NK-92 (cell line): ENCODE data around the gene DDRGK1.
"Not testable (repeated sequence)": the region's sequence is repeated elsewhere in the genome, so short reads cannot be mapped to it uniquely, and the experiment has no call there.

Experiments
- DNase-seq: peaks from one replicate; lab custom pipeline; 2025; ENCODE audit not compliant: unreplicated experiment; lab: John Stamatoyannopoulos, UW

Gene DDRGK1

DNA sequence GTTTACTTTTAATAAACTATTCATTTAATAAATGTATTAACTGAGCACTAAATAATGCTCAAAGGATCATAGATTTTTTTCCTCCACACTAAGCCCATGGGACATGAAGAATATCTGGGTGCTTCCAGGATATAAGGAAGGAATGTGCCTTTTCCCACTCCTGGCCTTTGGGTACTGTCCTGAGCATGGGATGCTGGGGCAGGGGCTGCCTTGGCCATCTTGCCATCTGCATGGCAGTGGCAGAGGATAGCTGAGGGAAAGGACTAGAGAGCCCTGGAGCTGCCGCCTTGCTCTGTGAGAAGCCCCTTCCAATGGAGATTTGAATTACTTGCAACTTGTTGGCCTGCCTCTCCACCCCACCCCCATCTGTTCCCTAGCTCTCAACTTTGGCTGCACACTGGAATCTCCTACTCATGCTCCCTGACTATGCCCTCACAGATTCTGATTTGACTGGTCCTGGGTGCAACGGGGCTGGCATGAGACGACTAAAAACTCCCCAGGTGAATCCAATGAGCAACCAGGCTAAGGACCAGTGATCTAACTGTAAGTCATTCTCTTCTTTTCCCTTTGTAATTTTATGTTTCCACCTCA, 15.6 kb downstream of the DDRGK1 start:
- DNase-seq: no peak

DNA sequence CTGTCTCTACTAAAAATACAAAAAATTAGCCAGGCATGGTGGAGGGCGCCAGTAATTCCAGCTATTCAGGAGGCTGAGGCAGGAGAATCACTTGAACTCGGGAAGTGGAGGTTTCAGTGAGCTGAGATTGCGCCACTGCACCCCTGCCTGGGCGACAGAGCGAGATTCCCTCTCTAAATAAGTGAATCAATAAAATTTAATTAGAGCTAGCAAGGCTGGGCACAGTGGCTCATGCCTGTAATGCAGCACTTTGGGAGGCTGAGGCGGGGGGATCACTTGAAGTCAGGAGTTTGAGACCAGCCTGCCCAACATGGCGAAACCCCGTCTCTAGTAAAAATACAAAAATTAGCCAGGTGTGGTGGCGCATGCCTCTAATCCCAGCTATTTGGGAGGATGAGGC, 16.6 kb downstream of the DDRGK1 start:
- not testable (repeated sequence) for DNase-seq

DNA sequence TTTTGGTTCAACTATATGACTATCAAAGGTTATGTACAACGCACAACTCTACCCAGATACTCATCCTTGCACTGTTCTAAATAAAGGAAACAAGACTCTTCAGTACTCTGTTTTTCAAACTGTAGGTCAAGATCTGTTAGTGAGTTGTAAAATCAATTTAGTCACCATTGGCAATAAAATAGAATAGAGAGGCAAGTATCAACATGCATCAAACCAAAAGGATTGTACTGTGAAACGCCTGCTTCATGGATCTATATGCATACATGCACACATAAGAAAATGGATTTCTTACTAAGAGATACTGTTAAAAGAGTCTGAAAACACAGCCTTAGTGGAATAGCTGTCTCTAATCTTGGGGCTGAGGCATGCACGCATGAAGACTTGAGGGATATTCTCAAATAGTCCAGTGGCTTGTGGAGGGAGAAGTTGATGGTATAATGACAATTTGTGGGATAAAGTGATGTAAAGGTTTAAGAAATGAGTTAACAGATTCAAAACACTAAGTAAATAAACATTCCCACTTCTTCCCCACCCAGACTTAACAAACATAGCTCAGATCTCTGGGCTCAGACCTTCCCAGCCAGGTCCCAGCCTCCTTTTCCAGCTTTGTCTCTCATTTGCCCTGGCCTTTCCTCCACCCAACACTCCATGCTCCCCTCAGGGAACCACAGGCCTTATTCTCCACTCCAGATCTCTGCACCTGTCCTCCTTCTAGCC, 20.4 kb downstream of the DDRGK1 start:
- no peak for DNase-seq

DNA sequence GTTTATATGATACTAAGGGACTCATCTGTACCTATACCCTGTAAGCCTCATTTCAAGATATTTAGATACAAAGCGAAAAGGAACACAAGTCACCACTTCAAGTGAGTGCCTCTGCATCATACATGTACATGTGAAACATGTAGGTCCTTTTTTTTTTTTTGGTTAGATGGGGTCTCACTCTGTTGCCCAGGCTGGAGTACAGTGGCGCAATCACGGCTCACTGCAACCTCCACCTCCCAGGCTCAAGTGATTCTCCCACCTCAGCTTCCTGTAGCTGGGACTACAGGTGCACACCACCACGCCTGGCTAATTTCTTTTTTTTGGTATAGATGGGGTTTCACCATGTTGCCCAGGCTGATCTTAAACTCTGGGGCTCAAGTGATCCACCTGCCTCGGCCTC, 22.1 kb downstream of the DDRGK1 start:
- DNase-seq: not testable (repeated sequence)

DNA sequence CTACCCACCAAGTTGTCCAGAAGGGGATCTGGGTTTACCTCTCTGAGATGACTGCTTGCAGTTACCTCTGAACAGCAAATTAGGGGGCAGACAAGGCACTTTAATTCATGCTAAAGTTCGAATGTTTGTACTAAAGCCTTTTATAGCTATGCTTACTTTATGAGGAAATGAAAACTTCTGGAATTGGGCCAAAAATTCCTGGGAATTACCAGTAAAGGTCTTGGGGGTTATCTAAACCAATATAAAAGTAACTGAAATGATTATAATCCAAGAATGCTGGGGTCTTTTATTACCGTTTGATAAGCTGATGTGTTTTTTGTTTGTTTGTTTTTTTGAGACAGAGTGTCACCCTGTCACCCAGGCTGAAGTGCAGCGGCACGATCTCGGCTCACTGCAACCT, 23.2 kb downstream of the DDRGK1 start:
- no peak for DNase-seq

DNA sequence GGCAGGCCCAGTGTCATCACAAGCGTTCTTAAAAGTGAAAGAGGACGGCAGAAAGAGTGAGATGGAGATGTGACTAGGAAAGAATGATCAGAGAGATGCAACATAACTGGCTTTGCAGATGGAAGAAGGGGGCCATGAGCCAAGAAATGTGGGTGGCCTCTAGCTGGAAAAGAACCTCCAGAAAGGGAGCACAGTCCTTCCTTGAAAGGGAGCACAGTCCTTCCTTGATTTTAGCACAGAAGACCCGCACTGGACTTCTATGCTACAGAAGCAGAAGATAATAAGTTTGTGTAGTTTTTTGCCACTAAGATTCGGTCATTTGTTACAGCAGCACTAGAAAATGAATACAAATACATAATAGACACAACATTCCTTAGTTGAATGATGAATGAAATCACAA, 24.2 kb downstream of the DDRGK1 start:
- DNase-seq: no peak

DNA sequence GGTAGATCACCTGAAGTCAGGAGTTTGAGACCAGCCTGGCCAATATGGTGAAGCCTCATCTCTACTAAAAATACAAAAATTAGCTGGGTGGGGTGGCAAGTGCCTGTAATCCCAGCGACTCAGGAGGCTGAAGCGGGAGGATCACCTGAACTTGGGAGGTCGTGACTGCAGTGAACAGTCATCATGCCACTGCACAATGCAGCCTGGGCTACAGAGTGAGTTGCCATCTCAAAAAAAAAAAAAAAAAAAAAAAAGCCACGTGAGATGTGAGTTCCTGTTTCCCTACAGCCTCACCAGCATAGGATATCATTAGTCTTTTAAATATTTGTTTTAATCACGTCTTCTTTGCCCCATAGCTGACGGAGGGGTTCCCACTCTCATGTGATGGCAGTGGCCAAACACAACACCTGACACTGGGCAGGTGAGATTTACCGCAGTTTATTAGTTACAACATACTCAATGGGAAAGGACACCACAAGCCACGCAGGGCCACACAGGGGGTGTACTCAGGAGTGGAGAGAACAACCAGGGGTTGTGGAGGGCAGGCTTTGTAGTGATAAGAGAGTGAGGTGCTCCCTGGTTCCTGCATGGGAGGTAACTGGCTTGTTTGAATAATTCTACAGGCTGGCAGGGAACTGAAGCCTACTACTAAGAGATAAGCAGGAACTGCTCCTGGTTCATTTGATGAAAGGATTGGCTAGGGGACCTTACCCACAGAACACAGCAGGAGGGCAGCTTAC, 26.6 kb downstream of the DDRGK1 start:
- DNase-seq: no peak

DNA sequence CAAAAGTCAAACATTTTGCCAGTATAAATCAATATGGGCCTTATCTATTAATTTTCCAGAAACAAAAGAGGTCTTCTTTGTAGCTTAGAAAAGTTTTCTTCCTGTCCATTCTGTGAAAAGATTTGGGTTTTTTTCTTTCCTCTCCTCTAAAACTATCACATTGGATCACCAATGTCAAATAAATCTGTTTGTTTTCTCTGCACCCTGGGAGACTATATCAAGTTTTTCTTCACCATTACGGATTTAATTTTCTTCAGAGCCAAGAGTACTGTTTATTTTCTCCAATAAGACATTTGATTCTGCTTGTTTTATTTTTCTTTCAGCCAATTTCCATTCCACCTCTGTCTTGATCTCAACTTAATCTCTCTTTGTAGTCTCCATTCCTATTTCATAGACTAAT, 29.2 kb downstream of the DDRGK1 start:
- DNase-seq: no peak

DNA sequence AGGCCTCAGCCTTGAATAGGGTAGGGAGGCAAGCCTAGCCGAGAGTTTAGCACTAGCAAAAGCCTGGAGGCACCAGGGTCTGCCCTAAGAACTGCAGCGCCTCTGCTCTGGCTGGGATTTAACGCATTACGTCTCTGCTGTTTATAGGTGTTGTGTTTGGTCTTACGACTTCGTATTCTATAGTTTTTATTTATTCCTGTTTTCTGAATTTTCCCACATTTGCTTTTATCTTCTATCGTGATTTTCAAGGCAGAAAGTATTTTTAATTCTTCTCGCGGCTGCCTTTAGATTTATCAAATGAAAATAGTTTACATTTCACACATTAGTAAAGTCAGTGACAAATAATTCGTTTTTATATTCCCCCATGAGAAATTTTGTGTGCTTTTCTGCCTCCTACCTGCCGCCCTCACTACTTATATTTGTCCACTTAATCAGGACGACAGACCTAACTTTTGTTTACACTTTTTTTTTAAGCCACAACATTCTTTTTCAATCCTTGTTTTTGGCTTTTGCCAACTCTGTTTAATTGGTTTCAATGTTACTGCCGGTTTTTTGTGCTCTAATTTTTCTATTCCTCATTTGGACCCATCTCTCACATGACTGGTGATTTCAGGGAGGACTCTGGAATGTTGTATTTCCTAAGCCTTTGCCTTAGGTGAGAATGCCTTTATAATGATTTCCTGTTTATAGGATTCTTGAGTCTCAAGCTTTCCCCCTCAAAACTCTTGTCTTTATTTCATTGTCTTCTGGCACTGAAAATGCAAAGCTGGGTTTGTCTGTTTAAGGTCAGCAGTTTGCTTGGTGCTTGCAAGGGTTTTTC, 29.8 kb downstream of the DDRGK1 start:
- no peak for DNase-seq

DNA sequence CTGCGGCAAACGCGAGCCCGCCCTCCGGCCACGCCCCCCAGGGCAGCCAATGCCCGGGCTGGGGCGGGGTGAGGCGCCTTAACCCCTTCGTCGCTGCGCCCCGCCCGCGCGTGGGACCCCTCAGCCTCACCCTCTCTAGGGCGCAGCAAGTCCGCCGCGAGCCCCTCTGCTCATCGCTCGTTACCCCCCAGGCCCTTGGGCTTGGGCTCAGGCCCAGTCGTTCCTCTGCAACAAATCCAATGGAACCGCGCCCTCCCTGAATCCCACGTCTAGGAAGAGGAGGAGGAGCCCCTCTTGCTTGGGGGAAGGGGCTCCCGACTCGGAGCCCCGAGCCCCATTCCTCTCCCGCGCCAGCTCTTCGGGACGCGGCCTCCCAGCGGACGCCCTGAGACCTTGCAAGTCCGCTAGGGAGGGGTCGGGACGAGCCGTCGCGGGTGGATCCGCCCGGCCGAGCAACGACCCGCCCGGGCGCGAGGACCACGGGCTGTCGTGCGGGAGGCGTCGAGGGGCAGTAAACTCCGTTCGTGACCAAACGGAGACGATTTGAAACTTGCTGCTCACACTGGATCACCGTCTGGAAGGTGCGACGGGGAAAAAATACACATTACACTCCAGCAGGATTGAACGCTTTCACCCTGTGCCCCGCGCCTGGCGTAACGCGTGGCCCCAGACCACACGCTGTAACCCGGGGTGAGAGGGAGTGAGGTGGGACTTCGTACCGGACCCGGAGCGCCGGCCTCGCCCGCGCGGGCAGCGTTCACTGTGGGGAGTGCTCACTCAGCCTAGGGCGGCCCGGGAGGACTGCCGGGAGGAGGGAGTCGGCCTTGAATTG, 30.7 kb downstream of the DDRGK1 start:
- no peak for DNase-seq

DNA sequence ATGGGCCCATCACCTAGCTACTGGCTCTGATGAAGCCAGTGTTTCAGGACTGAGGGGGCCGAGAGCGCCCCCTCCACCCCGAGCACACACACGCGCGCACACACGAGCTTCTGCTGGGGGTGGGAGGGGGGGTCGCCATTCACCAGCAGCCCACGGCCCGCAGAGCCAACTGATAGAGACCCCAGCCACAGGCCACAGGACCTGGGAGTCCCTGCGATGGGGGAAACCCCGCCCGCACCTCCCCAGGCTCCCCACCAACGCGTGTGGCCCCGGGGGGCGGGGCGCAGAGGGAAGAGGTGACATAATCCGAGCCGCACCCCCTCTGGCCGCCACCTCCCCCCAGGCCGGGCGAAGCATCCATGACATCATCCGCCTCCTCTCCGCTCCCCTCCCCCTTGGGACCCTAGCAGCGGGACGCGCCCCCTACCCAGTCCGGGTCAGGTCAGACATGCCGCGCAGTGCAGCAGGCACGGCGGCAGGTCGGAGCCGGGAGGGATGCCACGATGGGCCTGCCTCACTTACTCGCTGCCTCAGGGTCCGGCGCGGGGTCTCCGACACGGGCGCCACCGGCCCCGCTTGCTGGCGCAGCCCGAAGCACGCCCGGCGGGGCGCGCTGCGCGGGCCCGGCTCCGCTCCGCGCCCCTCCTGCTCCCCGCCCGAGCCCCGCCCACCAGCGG, 31.4 kb downstream of the DDRGK1 start, which contains the start of gene LZTS3:
Gene LZTS3 (minus strand): TSS at position 617 of the 677 bp plus-strand sequence. CDS start 6,386 bp downstream, outside the sequence.
- peak; percentile 19 for DNase-seq

DNA sequence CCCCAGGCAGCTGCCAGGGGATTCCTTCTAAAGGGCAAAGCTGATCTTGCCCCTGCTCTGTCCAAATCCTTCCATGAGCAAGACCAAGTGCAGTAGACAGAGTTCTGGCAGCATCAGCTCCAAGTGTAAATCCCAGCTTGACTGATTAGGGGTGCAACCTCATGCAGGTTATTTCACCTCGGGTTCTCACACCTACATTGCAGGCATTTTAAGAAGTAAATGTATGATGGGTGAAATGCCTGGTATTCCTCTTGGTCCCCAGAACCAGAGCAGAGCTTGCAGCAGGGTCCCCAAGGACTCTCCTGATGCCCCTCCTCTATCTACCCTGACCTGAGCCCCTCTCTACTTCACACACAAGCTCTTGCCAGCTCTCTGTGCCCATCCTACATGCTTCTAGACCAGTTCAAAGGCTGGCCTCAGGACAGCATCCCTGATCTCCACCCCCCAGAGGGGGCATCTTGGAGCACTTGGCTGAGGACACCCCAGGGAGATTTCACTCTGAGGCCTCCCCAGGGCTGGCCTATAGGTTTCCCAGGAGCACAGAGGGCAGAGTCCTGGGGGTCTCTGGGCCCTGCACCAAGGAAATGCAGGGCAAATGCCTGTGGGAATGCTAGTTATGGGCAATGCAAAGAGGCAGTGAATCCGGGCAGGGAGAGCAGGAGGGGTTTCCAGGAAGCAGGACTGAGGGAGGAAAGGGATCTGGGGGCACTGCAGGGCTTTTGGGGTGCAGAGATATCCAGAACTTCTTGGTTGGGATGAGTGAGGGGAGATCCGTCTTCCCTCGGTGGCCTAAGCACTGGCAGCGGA, 32.2 kb downstream of the DDRGK1 start:
- DNase-seq: no peak

DNA sequence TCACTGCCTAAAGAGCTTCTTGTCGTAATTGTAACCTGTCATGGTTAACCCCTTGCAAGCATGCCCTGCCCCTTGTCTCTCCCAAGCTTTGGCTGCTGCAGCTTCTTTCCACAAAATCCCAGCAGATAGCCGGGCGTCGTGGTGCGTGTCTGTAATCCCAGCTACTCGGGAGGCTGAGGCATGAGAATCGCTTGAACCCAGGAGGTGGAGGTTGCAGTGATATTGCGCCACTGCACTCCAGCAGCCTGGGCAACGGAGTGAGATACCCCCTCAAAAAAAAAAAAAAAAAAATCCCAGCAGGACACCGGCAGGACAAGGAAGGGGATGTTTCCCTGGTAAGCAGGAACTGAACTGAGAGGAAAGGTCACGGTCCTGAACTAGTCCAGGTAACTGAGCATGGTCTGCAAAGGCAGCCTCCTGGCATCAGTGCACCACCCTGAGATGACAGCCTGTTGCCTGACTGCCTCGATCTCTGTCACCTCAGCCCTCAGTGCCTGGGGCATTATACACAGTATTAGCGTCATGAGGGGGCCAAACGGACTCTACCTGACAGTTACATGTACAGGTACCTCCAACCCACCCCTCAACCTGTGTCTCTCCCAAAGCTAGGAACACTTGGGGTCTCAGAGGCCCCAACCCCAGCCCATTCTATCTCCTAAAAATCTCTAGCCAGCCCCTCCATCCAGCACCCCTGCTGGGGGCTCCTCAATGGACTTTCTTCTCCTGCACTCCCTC, 32.9 kb downstream of the DDRGK1 start:
- DNase-seq: no peak

DNA sequence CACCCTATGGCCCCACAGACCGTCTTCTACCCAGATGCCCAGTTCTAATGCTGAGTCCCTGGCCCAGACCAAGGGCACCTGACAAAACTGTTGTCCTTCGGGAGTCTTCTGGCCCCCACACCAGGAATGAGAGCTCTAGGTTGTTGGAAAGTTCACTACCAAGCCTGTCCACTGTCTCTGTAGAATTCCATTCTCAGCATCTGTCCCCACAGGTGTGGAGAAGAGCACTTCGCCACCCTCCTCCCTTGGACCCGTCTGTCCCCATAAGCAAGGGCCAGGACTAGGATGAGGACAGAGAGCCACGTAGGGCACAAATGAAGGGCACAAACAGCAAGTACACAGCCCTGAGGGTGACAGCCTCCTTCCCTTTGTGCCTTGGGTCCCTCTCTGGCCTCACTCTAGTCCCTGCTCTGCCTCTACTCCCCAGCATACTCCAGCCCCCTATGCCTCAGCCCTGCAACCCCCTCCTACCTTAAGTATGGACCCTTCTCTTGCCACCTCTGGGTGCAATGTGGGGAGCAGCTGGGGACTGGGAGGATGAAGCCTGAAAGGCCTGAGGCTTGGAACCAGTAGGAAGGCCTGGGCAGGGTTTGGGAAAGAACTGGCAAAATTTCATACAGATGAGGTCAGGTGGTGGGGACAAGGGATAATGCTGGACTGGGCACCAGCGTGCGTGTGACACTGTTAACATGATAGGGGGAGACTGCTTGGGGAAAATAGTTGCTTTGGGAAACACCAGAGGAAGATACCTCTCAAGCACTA, 35.5 kb downstream of the DDRGK1 start:
- DNase-seq: no peak

DNA sequence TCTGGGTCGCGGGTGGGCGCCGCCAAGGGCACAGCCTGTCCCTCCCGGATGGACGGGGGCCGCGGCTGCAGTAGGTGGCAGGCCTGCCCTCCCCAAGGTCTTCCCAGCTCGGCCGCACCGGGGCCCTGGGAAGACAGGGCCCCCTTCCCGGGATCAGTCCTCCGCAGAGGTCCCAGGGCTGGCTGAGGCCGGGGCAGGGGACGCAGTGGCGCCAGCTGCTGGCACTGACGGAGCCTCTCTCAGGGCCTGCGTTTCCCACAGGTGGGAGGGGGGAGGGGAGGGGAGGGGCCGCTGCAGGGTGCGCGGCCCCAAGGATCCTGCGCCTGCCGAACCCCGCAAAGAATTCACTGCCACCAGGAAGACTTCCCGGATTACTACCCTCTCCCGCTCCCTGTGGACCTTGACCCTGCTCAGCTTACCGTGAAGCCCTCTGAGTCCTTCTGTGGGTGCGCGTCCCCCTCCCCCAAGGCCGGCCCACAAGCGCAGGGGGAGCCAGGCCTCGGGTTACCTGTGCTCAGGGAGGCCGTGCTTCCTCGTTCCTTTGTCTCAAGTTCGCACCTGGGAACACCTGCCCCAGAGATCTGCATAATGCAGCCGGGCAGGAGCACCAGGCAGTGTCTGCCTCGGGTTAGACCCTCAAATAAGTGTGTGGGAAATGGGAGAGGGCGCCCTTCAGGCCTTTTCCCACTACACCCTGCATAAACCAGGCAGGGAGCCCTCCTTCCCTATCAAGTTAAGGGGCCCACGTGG, 36.2 kb downstream of the DDRGK1 start:
- no peak for DNase-seq

DNA sequence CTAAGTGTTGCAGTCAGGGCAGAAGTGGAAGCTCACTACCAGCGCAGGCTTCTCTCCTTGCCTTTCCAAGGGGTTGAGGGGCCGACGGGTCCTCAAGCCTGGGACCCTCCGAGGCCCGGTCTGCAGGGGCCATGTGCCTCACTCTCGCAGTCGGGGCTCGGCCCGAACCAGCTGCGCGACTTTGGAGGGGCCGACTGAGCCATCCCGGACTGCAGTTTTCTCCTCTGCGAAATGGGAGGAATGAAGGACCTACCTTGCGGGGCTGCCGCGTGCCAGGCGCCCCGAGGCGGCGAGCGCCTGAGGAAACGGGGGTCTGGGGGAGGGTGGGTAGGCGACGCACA, 36.8 kb downstream of the DDRGK1 start:
- no peak for DNase-seq

DNA sequence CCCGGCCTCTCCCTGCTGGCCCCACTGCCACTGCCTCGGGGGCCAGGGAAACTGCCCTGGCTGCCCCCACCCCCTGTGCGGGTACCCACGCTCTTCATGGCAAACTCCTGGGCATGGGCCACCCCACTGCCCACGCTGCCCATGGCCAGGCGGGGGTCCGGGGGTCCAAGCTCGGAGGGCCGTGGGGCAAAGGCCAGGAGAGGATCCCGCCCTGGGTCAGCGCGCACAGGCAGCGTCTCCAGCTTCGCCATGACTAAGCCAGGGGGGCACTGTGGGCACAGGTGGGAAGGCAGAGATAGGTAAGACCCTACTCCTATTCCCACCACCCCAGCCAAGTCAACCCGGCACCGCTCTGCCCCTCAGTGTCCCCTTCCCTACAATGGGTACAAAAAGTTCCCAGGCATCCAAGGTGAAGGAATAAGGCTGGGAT, 37.6 kb downstream of the DDRGK1 start:
- no peak for DNase-seq
